Measurements from ENCODE around the gene NOX4. TPM values are rescaled to one million over a fixed set of nuclear protein-coding genes. Genes with fewer than 3 reads are reported as not detected.
"Not testable (repeated sequence)": the region's sequence is repeated elsewhere in the genome, so short reads cannot be mapped to it uniquely, and the experiment has no call there.

NOX4 gene
- total RNA-seq, 1 experiment from 2014 or later: 1.4 TPM

DNA sequence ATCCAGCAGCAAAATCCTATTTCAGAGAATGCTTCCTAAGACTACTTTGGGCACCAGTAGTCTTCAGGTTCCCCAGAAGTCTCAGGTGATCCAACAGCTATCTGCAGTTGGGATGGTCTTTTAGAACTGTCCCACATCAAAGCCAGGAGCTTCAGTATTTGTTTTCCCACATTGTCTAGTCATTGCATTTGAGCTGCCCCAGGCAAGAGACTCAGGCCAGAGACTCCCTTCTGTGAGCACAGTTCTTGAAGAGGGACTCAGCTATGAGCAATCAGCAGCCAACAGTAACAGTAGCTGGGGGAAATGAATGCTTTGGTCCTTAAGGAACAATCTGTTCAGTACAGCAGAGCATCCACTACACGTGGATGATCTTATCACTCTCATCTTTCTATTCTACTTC, 188.1 kb downstream of the NOX4 start:
- DNase-seq (ENCODE audit: low spot score): not testable (repeated sequence)

DNA sequence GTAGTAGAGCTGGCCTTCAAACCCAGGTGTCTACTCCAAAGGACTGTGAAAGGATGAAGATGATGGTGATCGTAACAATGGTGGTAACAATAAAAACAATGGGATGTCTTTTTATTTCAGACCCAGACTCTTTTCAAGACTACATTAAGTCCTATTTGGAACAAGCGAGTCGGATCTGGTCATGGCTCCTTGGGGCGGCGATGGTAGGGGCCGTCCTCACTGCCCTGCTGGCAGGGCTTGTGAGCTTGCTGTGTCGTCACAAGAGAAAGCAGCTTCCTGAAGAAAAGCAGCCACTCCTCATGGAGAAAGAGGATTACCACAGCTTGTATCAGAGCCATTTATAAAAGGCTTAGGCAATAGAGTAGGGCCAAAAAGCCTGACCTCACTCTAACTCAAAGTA, 196.2 kb downstream of the NOX4 start:
- not testable (repeated sequence) for DNase-seq (ENCODE audit: low spot score)

GRCh38 chr11:89293965-89294679, 197.1 kb downstream of the NOX4 start:
- DNase-seq (ENCODE audit: low spot score): no peak

DNA sequence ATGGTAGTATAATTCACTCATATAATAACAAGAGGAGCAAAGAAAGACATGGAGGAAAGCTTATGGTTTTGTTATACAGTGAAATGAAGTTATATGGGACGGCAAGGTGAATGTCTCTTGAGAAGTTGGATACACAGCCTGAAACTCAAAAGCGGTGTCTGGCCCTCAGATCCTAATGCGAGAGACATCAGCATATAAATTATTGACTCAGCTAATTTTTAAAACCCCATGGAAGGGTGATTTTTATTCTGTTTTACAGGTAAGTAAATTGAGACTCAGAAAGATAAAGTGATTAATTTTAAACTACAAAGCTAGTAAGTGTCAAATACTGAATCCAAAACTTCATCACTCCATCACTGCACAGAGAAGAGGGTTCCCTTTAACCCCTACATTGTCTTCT, 203.2 kb downstream of the NOX4 start:
- not testable (repeated sequence) for DNase-seq (ENCODE audit: low spot score)

- DNase-seq (ENCODE audit: low spot score): not testable (repeated sequence)
Measured at GRCh38 chr11:89286601-89287000, 204.6 kb downstream of the NOX4 start.

DNA sequence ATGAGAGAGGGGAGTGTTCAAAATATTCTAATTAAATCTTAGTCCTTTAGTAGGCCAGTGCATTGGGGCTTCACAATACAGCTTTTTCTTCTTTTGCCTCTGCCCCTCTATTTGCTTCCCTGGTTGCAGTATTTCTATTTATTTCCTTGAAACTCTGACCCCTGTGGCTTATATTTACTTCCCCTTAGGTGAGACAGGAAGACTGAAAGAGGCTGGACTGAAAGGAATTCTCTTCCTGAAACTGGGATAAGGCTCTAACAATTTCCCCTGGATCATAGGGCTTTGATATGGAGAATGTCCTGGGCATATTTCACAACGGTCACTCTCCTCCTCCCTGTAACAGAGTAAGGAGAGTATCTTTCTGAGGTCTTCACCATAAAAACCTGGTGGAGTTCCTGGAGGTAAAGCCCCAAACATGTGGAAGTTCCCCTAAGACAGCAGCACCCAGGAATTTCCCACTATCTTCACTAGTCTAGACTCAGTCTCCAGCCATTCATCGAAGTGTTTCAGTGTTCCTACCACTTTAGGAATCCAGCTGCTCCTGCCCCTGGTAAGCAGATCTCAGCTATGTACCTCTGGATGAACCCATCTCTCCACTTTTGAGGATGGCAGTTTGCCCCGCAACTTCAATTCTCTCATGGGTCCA, 210.0 kb downstream of the NOX4 start:
- not testable (repeated sequence) for DNase-seq (ENCODE audit: low spot score)

GRCh38 chr11:89279176-89279575, 212.0 kb downstream of the NOX4 start:
- no peak for DNase-seq (ENCODE audit: low spot score)

DNA sequence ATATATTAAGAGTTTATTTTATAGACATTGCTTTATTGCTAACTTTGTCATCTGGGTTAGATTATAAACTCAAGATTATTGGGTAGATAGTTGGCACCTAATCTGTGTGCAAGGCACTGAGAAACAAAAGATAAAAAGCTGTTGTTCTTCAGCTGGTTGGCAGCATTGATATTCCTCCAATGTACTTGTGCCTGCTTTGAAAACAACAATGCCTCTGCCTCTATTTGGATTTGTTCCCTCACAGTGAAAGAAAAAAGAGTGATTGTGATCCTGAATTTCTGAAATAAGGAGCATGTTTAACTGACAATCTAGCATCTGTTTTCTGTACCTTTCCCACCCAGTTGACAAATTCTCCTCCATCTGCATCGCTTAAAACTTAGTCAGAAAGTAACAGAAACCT, 215.2 kb downstream of the NOX4 start:
- no peak for DNase-seq (ENCODE audit: low spot score)

Other genes with a start within 250 kb of the NOX4 start
- not detected in 2 replicates for gene TRIM77, start 218.9 kb upstream of the NOX4 start, total RNA-seq (2014; rRNA removed; shearing (Covaris generic))